GM12874 (cell line): ENCODE measurements around the gene LILRB4.
"Not testable (repeated sequence)": the region's sequence is repeated elsewhere in the genome, so short reads cannot be mapped to it uniquely, and the experiment has no call there.

Experiments
- TF ChIP-seq, protein P1 (sequence below): IDR thresholded peaks from 2 replicates; pipeline ENCODE4 v1.5.1; 2011; ENCODE audit warnings: low read depth, mild to moderate bottlenecking, control low read depth, low read length, moderate library complexity; ENCODE audit not compliant: insufficient read depth

Gene LILRB4

DNA sequence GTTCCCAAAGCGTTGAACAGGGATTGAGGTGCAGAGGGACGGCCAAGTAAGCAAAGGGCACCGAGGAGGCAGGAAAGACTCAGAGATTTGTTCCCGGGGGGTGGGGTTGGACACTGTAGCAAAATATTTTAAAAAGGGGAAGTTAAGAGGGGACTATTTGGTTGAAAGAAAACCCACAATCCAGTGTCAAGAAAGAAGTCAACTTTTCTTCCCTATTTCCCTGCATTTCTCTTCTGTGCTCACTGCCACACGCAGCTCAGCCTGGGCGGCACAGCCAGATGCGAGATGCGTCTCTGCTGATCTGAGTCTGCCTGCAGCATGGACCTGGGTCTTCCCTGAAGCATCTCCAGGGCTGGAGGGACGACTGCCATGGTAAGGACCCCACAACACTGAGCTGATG is 32.5 kb upstream of the LILRB4 start, which contains the start of gene LILRB1:
Gene LILRB1, plus strand, starts transcription at position 223 of the 400 bp plus-strand sequence. CDS start 590 bp downstream, outside the sequence.
- TF ChIP-seq, protein P1, sequence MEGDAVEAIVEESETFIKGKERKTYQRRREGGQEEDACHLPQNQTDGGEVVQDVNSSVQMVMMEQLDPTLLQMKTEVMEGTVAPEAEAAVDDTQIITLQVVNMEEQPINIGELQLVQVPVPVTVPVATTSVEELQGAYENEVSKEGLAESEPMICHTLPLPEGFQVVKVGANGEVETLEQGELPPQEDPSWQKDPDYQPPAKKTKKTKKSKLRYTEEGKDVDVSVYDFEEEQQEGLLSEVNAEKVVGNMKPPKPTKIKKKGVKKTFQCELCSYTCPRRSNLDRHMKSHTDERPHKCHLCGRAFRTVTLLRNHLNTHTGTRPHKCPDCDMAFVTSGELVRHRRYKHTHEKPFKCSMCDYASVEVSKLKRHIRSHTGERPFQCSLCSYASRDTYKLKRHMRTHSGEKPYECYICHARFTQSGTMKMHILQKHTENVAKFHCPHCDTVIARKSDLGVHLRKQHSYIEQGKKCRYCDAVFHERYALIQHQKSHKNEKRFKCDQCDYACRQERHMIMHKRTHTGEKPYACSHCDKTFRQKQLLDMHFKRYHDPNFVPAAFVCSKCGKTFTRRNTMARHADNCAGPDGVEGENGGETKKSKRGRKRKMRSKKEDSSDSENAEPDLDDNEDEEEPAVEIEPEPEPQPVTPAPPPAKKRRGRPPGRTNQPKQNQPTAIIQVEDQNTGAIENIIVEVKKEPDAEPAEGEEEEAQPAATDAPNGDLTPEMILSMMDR: not testable (repeated sequence)

- TF ChIP-seq, protein P1: no peak
These were observed 32.0 kb upstream of the LILRB4 start for GRCh38 chr19:54630782-54631181.

DNA sequence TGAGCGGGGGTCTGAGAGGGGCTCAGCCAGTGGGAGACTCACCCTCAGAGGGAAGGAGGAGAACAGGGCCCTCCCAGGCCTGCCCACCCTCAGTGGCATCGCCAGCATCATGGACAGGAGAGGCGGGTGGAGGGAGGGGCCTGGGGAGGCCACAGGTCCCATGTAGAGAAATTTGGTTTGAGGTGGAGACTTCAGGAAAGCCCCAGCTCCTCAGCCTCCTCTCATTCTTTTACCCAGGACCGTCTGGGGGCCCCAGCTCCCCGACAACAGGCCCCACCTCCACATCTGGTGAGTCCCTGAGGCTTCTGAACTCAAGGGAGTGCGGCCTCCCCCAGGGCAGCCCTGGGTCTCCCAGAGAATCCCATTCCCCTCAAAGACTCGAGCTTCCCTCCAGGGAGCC is 29.4 kb upstream of the LILRB4 start:
- TF ChIP-seq, protein P1: no peak

DNA sequence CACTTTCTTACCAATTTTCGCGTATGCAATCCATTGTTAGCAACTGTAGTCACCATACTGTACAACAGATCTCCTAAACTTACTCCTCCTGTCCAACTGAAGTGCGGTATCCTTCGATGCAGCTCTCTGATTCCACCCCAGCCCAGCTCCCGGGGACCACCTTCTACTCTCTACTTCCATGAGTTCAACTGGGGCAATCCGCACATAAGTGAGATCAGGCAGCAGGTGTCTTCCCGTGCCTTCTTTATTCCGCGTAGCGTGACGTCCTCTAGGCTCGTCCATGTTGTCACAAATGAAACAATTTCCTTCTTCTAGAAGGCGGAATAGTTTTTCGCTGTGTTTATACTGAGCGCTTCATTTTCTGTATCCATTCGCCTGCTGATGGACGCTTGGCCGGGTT is 24.1 kb upstream of the LILRB4 start:
- TF ChIP-seq, protein P1: no peak

DNA sequence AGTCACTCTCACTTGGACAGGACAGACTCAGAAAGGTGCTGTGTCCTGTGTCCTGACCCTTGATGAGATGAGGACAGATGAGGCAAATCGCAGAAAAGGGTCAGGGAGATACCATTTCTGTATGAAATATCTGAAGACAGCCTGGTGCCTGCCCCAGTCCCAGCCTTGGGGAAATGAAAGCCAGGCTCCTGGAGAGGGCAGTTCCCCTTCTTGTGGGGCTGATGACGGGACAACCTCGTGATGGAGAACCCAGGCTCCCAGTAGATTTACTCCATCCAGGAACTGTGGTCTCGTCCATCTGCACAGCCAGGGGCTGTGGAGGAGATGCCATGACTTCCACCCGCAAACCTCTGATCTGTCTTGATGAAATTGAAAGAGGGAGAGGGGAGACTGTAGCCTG is 18.7 kb upstream of the LILRB4 start:
- TF ChIP-seq, protein P1: no peak

DNA sequence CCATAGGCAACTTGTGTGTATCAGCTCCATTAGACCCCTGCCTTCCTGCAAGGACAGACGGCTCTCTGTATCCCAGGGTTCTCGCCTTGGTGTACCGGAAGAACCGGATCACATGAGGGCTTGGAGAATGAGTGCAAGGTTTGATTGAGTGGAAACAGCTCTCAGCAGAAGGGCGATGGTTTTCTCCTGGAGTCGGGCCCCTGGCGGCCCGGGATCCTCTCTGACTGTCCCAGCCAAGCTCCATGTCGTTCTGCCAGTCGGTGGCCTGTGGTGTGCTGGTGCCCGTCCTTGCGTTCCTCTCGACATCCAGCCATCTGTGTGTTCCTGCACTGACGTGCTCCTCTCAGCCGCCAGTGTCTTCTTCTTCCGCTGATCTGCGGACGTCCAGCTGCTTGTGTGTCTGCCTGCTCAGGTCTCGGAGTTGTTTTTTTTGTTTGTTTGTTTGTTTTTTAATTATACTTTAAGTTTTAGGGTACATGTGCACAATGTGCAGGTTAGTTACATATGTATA is 16.4 kb upstream of the LILRB4 start:
- TF ChIP-seq, protein P1: no peak

GRCh38 chr19:54648129-54648528 is 14.7 kb upstream of the LILRB4 start:
- TF ChIP-seq, protein P1: peak; percentile 27
